ENCODE results near the gene ARHGAP6.

DNA sequence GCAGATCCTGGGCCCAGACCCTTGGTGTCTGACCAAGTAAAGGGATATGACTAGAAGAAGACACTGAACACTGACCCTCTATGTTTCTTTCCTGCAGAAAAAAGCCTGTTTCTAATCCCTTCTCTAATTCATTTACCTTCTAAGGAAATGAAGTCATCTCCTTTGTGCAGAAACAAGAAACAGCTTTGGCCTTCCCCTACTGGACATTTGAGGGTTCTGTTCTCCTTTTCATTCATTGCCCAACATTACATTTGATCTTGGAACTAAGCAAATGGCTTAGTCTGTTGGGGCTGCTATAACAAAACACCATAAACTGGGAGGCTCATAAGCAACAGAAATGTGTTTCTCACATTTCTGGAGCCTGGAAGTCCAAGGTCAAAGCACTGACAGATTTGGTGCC lies 534.6 kb downstream of the ARHGAP6 start:
- TF ChIP-seq CTCF (conservative IDR thresholded peaks at IDR 0.05; ENCODE audit: low read depth, low read length) (no peak), CEBPB (IDR thresholded peaks at IDR 0.05; ENCODE audit: low read depth, low read length) (no peak), POLR2A (IDR thresholded peaks at IDR 0.05; ENCODE audit: low read depth, low read length) (no peak), MAFK (IDR thresholded peaks at IDR 0.05; ENCODE audit: low read depth, low read length) (no peak)
